CD14-positive monocyte (primary cell): ENCODE results near the gene ARHGDIB. TPM values are rescaled to one million over a fixed set of nuclear protein-coding genes. Genes with fewer than 3 reads are reported as not detected.

ENCODE experiments used
- DNase-seq, 3 donors: peaks; one replicate each; pipeline ENCODE4 v3.0.0-alpha.2; 2011 to 2022
- H2AFZ ChIP-seq: 2 replicates; pipeline ENCODE4 v1.6.0; 2012; ENCODE audit warnings: mild to moderate bottlenecking, low read depth, low read length, inconsistent platforms; ENCODE audit not compliant: insufficient read depth, poor library complexity, severe bottlenecking
- H3K27ac ChIP-seq, 2 donors: 1 replicate in 1 of 2; 2 replicates in 1 of 2; pipeline ENCODE4 v1.5.1; 2012 to 2013; ENCODE audit warnings: low read length in 2 of 2, control low read depth in 1 of 2, inconsistent platforms in 1 of 2, low read depth in 1 of 2, mild to moderate bottlenecking in 1 of 2
- H3K27me3 ChIP-seq, 2 donors: one replicate each; pipeline versions ENCODE4 v1.6.0 to v1.6.1; 2011 to 2013; ENCODE audit warnings: low read length in 2 of 2; ENCODE audit not compliant: control insufficient read depth in 2 of 2, insufficient read depth in 2 of 2
- H3K36me3 ChIP-seq, 2 donors: replicated peaks in 1 of 2; 1 replicate in 1 of 2; 2 replicates in 1 of 2; pipeline versions ENCODE4 v1.5.1 to v1.6.1; 2012 to 2013; ENCODE audit warnings: low read length in 2 of 2, control low read depth in 1 of 2, inconsistent platforms in 1 of 2, mild to moderate bottlenecking in 1 of 2; ENCODE audit not compliant: insufficient read depth in 2 of 2, control insufficient read depth in 1 of 2
- H3K4me1 ChIP-seq, 2 donors: 1 replicate in 1 of 2; 2 replicates in 1 of 2; pipeline versions ENCODE4 v1.5.1 to v1.6.1; 2012 to 2013; ENCODE audit warnings: low read length in 2 of 2, control low read depth in 1 of 2, inconsistent platforms in 1 of 2, mild to moderate bottlenecking in 1 of 2, moderate library complexity in 1 of 2; ENCODE audit not compliant: insufficient read depth in 2 of 2, control insufficient read depth in 1 of 2
- H3K4me2 ChIP-seq: replicated peaks from 2 replicates; pipeline ENCODE3; 2012; ENCODE audit warnings: low read length, moderate library complexity, mild to moderate bottlenecking; ENCODE audit not compliant: poor library complexity, severe bottlenecking; ENCODE audit errors: extremely low read depth
- H3K4me3 ChIP-seq, 3 experiments: fragments of 200-600 bp in 1 of 3; sonication (generic) in 1 of 3; replicated peaks in 1 of 3; 1 replicate in 2 of 3; 2 replicates in 1 of 3; pipeline ENCODE4 v1.5.1; 2011 to 2013; ENCODE audit warnings: low read length in 3 of 3, mild to moderate bottlenecking in 3 of 3, control low read depth in 2 of 3, low read depth in 2 of 3, inconsistent platforms in 1 of 3, moderate library complexity in 1 of 3
- H3K79me2 ChIP-seq: 2 replicates; pipeline ENCODE4 v1.6.0; 2012; ENCODE audit warnings: mild to moderate bottlenecking, control low read depth, inconsistent platforms, low read length, moderate library complexity; ENCODE audit not compliant: insufficient read depth
- H3K9ac ChIP-seq: 2 replicates; pipeline ENCODE4 v1.6.0; 2017; ENCODE audit warnings: low read length, mild to moderate bottlenecking; ENCODE audit not compliant: insufficient read depth, poor library complexity, severe bottlenecking
- H3K9me3 ChIP-seq, 2 donors: replicated peaks in 1 of 2; 1 replicate in 1 of 2; 2 replicates in 1 of 2; pipeline versions ENCODE4 v1.5.1 to v1.6.1; 2012 to 2013; ENCODE audit warnings: low read length in 2 of 2, control low read depth in 1 of 2; ENCODE audit not compliant: control insufficient read depth in 1 of 2, insufficient read depth in 1 of 2
- H4K20me1 ChIP-seq: 2 replicates; pipeline ENCODE4 v1.6.0; 2012; ENCODE audit warnings: mild to moderate bottlenecking, low read length, control low read depth, moderate library complexity; ENCODE audit not compliant: insufficient read depth
- H3K27ac Mint-ChIP-seq, 7 donors: one replicate each; pipeline ENCODE4 v1.8.0; 2020; ENCODE audit warnings: mild to moderate bottlenecking in 7 of 7, mixed read lengths in 7 of 7, moderate library complexity in 6 of 7, inconsistent platforms in 2 of 7
- H3K27me3 Mint-ChIP-seq, 3 donors: one replicate each; pipeline ENCODE4 v1.8.0; 2021 to 2022; ENCODE audit warnings: low read depth in 3 of 3, mild to moderate bottlenecking in 3 of 3, mixed read lengths in 3 of 3, moderate library complexity in 3 of 3, inconsistent platforms in 1 of 3
- H3K36me3 Mint-ChIP-seq, 2 donors: one replicate each; pipeline ENCODE4 v1.8.0; 2020; ENCODE audit warnings: mixed read lengths in 2 of 2, inconsistent platforms in 1 of 2, mild to moderate bottlenecking in 1 of 2
- H3K4me1 Mint-ChIP-seq: one replicate; pipeline ENCODE4 v1.8.0; 2020; ENCODE audit warnings: mild to moderate bottlenecking, mixed read lengths
- H3K4me3 Mint-ChIP-seq, 2 donors: one replicate each; pipeline ENCODE4 v1.8.0; 2020; ENCODE audit warnings: mild to moderate bottlenecking in 2 of 2, mixed read lengths in 2 of 2, moderate library complexity in 1 of 2
- H3K9me3 Mint-ChIP-seq, 7 donors: one replicate each; pipeline ENCODE4 v1.8.0; 2020 to 2022; ENCODE audit warnings: mixed read lengths in 7 of 7, mild to moderate bottlenecking in 6 of 7, moderate library complexity in 6 of 7, inconsistent platforms in 2 of 7
- WGBS: methylation state at CpG from one replicate; pipeline ENCODE4 v1.1.5; 2013; ENCODE audit warnings: missing lambda C conversion rate; ENCODE audit not compliant: insufficient coverage; 5-methylcytosine and 5-hydroxymethylcytosine counted together
- intact Hi-C, 2 donors: fragments of 100-400 bp; cut with micrococcal nuclease; formaldehyde crosslinking; loops; one replicate each; pipeline versions ENCODE4 v1.15.0 to v1.15.1; 2023
- polyA plus RNA-seq, 3 donors: library from polyadenylated mRNA; depleted of rRNA in 1 of 3; unstranded in 2 of 3; stranded (reverse) in 1 of 3; fragments of 300-500 nt in 2 of 3; fragments of >200 nt in 1 of 3; fragmentation: Illumina TruSeq in 2 of 3; gene quantifications; 1 replicate in 2 of 3; 2 replicates in 1 of 3; pipeline ENCODE4 v1.2.3, GENCODE V29; 2012 to 2021
- TF ChIP-seq, protein P1 (sequence below): fragments of 200-600 bp; IDR thresholded peaks from one replicate; pipeline ENCODE4 v1.8.0; 2022; ENCODE audit warnings: antibody characterized with exemption, mild to moderate bottlenecking

The ARHGDIB gene
- polyA plus RNA-seq, 3 donors, result 1,199 to 2,228 (median 1,854) TPM

- H2AFZ ChIP-seq, result no peak overlapping the region
- no peak for DNase-seq
- TF ChIP-seq, protein P1, sequence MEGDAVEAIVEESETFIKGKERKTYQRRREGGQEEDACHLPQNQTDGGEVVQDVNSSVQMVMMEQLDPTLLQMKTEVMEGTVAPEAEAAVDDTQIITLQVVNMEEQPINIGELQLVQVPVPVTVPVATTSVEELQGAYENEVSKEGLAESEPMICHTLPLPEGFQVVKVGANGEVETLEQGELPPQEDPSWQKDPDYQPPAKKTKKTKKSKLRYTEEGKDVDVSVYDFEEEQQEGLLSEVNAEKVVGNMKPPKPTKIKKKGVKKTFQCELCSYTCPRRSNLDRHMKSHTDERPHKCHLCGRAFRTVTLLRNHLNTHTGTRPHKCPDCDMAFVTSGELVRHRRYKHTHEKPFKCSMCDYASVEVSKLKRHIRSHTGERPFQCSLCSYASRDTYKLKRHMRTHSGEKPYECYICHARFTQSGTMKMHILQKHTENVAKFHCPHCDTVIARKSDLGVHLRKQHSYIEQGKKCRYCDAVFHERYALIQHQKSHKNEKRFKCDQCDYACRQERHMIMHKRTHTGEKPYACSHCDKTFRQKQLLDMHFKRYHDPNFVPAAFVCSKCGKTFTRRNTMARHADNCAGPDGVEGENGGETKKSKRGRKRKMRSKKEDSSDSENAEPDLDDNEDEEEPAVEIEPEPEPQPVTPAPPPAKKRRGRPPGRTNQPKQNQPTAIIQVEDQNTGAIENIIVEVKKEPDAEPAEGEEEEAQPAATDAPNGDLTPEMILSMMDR, result no peak
- peak overlapping the region; percentile 88 to 96 for H3K27ac ChIP-seq
- H3K4me1 ChIP-seq, result peaks cover 86 to 92% of the 10 kb centered on the region in 2 donors
- no peaks in the 10 kb centered on the region for H3K27me3 ChIP-seq
- Mint-ChIP-seq H3K27me3 (no peaks in the 10 kb centered on the region), H3K4me3 (peak overlapping the region in 1 of 2 donors; percentile 26), H3K9me3 (peaks cover 0 to 5% (median 0%) of the 10 kb centered on the region in 7 donors), H3K27ac (peak overlapping the region; percentile 90 to 99 (median 97)), H3K36me3 (peaks cover 16 to 25% of the 10 kb centered on the region in 2 donors), H3K4me1 (peaks cover 86% of the 10 kb centered on the region)
- peak overlapping the region in 2 of 3 experiments; percentile 2 to 95 for H3K4me3 ChIP-seq
- H3K4me2 ChIP-seq, result peak overlapping the region; percentile 97
- H3K36me3 ChIP-seq, result no peaks in the 10 kb centered on the region
- no CpG with 5 or more reads among the region's 2 CpGs for WGBS
- no peaks in the 10 kb centered on the region for H3K9me3 ChIP-seq
- no peak overlapping the region for H3K9ac ChIP-seq
- H4K20me1 ChIP-seq, result peaks cover 87% of the 10 kb centered on the region
- peaks cover 96% of the 10 kb centered on the region for H3K79me2 ChIP-seq
- intact Hi-C loops, result loop anchor here in 1 of 2 donors (10.0 kb wide), 2 partner anchors 392 to 748 kb away; partner anchors contain the start of gene PLBD1
Observed at GRCh38 chr12:14956905-14957304, 4.5 kb downstream of the ARHGDIB start.

DNA sequence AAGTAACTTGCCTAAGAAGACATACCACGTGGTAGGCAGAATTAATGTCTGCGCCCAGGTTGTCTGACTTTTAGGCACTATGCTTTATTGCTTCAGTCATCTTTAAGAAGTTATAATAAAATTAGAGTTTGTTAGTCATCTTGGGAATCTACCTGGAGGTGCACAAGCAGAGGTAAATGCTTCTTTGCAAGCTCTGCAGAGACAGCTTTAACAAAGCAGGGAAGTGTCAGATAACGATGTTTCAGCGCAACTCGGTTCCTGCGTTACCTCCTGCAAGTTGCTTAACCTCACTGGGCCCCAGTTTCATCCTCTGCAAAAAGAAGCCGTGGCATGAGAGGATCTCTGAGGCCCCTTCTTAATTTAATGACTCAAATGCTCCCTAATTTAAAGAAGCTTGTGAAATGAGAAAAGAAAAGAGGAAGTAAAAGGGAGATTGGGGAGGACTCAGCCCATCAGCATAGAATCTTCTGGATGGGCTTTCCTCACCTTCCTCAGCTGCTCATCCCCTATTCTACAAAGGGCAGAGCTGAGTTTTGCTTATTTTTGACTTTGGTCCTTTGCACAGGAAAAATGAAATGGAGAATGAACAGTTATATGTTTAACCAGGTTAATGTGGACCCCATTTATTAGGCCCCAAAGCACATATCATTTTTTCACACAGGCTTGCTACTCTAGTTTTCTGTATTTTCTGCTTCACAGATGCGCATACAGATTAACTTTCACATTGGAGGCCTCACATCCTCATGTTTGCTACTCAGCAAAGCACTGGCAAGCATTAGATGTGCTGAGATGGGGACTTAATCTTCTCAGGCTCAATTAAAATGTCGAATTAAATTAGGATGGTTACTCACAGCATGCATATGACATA is 5.1 kb downstream of the ARHGDIB start:
- no peaks in the 10 kb centered on the region for H3K27me3 ChIP-seq
- intact Hi-C loops, result loop anchor here in 1 of 2 donors (10.0 kb wide), 2 partner anchors 391 to 749 kb away; partner anchors contain the start of gene PLBD1
- no peak overlapping the region for H3K9ac ChIP-seq
- H3K36me3 ChIP-seq, result no peaks in the 10 kb centered on the region
- no peaks in the 10 kb centered on the region for H3K9me3 ChIP-seq
- peaks cover 86% of the 10 kb centered on the region for H3K4me1 Mint-ChIP-seq
- H3K4me1 ChIP-seq, result peaks cover 88 to 94% of the 10 kb centered on the region in 2 donors
- peaks cover 94% of the 10 kb centered on the region for H4K20me1 ChIP-seq
- H3K4me2 ChIP-seq, result peak overlapping the region; percentile 97
- peak overlapping the region; percentile 90 to 99 (median 97) for H3K27ac Mint-ChIP-seq
- peak overlapping the region; percentile 11 to 96 for H3K27ac ChIP-seq
- peak overlapping the region; percentile 4 to 26 for H3K4me3 Mint-ChIP-seq
- H3K36me3 Mint-ChIP-seq, result peaks cover 16 to 32% of the 10 kb centered on the region in 2 donors
- H3K4me3 ChIP-seq, result peak overlapping the region in 2 of 3 experiments; percentile 18 to 95
- 8% methylated on average over 5 of the region's 9 CpGs for WGBS
- peaks cover 0 to 5% (median 0%) of the 10 kb centered on the region in 7 donors for H3K9me3 Mint-ChIP-seq
- TF ChIP-seq, protein P1, result no peak
- no peak overlapping the region for H2AFZ ChIP-seq
- DNase-seq, result peak; percentile 75 to 88 (median 87)
- H3K27me3 Mint-ChIP-seq, result no peaks in the 10 kb centered on the region
- peaks cover 100% of the 10 kb centered on the region for H3K79me2 ChIP-seq
